Natural killer cell (primary cell): ENCODE measurements around the gene CXCL12. TPM values are rescaled to one million over a fixed set of nuclear protein-coding genes. Genes with fewer than 3 reads are reported as not detected.

ENCODE experiments used
- ATAC-seq, 3 donors: fragments of 150-1000 bp in 2 of 3; fragments of 200-7000 bp in 1 of 3; cut with Tn5 transposase; 1 replicate in 1 of 3; 2 replicates in 2 of 3; pipeline ENCODE4 v1.10.0; 2021; ENCODE audit warnings: mild to moderate bottlenecking in 2 of 3, moderate library complexity in 2 of 3
- DNase-seq, 2 donors: peaks; one replicate each; pipeline versions ENCODE4 v3.0.0 to v3.0.0-alpha.2; 2013 to 2021; ENCODE audit warnings: mixed read lengths in 1 of 2
- H3K27ac ChIP-seq: one replicate; pipeline ENCODE4 v1.5.1; 2013; ENCODE audit warnings: mild to moderate bottlenecking, low read length
- H3K27me3 ChIP-seq: one replicate; pipeline ENCODE4 v1.6.1; 2013; ENCODE audit warnings: low read length; ENCODE audit not compliant: control insufficient read depth, insufficient read depth
- H3K36me3 ChIP-seq: one replicate; pipeline ENCODE4 v1.6.1; 2013; ENCODE audit warnings: low read length; ENCODE audit not compliant: control insufficient read depth, insufficient read depth
- H3K4me1 ChIP-seq: one replicate; pipeline ENCODE4 v1.6.1; 2013; ENCODE audit warnings: low read length; ENCODE audit not compliant: control insufficient read depth, insufficient read depth
- H3K4me3 ChIP-seq: one replicate; pipeline ENCODE4 v1.5.1; 2013; ENCODE audit warnings: low read length
- H3K9me3 ChIP-seq: one replicate; pipeline ENCODE4 v1.6.1; 2013; ENCODE audit warnings: low read length; ENCODE audit not compliant: control insufficient read depth, insufficient read depth
- H3K27ac Mint-ChIP-seq, 2 donors: one replicate each; pipeline ENCODE4 v1.8.0; 2022; ENCODE audit warnings: mild to moderate bottlenecking in 2 of 2, mixed read lengths in 2 of 2, moderate library complexity in 1 of 2
- H3K27me3 Mint-ChIP-seq, 2 donors: one replicate each; pipeline ENCODE4 v1.8.0; 2022; ENCODE audit warnings: low read depth in 2 of 2, mixed read lengths in 2 of 2
- H3K36me3 Mint-ChIP-seq: one replicate; pipeline ENCODE4 v1.8.0; 2022; ENCODE audit warnings: mixed read lengths
- H3K4me1 Mint-ChIP-seq, 2 donors: one replicate each; pipeline ENCODE4 v1.8.0; 2022; ENCODE audit warnings: mixed read lengths in 2 of 2
- H3K4me3 Mint-ChIP-seq: one replicate; pipeline ENCODE4 v1.8.0; 2022; ENCODE audit warnings: mild to moderate bottlenecking, moderate library complexity, mixed read lengths
- H3K9me3 Mint-ChIP-seq, 2 donors: one replicate each; pipeline ENCODE4 v1.8.0; 2022; ENCODE audit warnings: mixed read lengths in 2 of 2
- WGBS: methylation state at CpG from one replicate; pipeline ENCODE4 v1.1.7; 2013; ENCODE audit warnings: missing lambda C conversion rate; ENCODE audit not compliant: insufficient coverage; 5-methylcytosine and 5-hydroxymethylcytosine counted together
- intact Hi-C: fragments of 100-400 bp; cut with micrococcal nuclease; formaldehyde crosslinking; loops from one replicate; pipeline ENCODE4 v1.14.2; 2022
- total RNA-seq, 4 donors: library from RNA; stranded (reverse); fragments of 120-200 nt in 1 of 4; gene quantifications; one replicate each; pipeline versions ENCODE4 v1.2.3 to v1.2.4, GENCODE V29; 2013 to 2022
- TF ChIP-seq, protein P1 (sequence below): fragments of 200-600 bp; IDR thresholded peaks from one replicate; pipeline ENCODE4 v1.8.0; 2022; ENCODE audit warnings: antibody characterized with exemption

CXCL12 gene
- total RNA-seq, 3 donors from 2014 or later (not counting 1 experiment from before 2014, with no cell fraction given): not detected

DNA sequence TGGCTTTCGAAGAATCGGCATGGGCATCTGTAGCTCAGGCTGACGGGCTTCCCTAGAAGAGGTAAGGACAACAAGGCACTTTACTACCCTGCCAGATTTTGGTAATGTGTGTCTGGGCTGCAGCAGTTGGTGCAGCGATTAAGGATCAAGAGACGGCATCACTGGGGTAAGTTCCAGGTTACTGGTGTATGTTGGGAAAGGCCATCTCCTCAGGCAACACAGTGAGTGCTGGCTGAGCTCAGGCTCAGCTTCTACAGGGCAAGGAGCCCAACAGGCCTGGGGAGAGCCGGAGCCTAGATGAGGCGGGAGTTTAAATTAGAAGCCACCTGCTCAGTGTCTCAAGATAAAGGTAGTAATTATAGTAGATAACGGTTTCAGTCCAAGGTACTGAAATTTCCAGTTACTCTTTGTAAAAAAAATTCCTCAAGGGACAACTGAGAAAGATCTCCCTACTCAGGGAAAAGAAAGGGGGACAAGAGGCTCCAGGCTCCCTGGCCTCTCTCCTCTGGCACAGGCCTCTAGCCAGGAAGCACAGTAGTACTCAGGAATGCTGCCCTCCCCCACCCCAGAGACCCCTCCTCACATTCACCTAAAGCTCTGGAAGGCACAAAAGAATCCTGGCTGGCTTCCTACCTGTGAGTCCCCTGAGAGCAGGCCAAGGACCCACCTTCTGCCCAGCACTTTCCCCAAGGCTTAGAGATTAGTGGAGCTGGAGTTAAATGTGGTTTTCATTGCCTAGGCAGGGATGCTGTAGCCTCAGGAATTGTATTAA is 3.9 kb downstream of the CXCL12 start:
- Histone ChIP-seq H3K36me3 (no peaks in the 10 kb centered on the region), H3K27ac (no peak overlapping the region), H3K9me3 (no peaks in the 10 kb centered on the region), H3K4me3 (no peak overlapping the region), H3K4me1 (peaks cover 3% of the 10 kb centered on the region), H3K27me3 (peaks cover 20% of the 10 kb centered on the region)
- H3K4me1 Mint-ChIP-seq: no peaks in the 10 kb centered on the region
- no peak overlapping the region for H3K27ac Mint-ChIP-seq
- H3K4me3 Mint-ChIP-seq: no peak overlapping the region
- no peaks in the 10 kb centered on the region for H3K36me3 Mint-ChIP-seq
- no peaks in the 10 kb centered on the region for H3K9me3 Mint-ChIP-seq
- H3K27me3 Mint-ChIP-seq: peaks cover 21 to 38% of the 10 kb centered on the region in 2 donors
- ATAC-seq: no peak
- 93% methylated on average over 6 of the region's 8 CpGs for WGBS
- no peak for DNase-seq
- TF ChIP-seq, protein P1, sequence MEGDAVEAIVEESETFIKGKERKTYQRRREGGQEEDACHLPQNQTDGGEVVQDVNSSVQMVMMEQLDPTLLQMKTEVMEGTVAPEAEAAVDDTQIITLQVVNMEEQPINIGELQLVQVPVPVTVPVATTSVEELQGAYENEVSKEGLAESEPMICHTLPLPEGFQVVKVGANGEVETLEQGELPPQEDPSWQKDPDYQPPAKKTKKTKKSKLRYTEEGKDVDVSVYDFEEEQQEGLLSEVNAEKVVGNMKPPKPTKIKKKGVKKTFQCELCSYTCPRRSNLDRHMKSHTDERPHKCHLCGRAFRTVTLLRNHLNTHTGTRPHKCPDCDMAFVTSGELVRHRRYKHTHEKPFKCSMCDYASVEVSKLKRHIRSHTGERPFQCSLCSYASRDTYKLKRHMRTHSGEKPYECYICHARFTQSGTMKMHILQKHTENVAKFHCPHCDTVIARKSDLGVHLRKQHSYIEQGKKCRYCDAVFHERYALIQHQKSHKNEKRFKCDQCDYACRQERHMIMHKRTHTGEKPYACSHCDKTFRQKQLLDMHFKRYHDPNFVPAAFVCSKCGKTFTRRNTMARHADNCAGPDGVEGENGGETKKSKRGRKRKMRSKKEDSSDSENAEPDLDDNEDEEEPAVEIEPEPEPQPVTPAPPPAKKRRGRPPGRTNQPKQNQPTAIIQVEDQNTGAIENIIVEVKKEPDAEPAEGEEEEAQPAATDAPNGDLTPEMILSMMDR: no peak
- intact Hi-C loops: no loop called here

DNA sequence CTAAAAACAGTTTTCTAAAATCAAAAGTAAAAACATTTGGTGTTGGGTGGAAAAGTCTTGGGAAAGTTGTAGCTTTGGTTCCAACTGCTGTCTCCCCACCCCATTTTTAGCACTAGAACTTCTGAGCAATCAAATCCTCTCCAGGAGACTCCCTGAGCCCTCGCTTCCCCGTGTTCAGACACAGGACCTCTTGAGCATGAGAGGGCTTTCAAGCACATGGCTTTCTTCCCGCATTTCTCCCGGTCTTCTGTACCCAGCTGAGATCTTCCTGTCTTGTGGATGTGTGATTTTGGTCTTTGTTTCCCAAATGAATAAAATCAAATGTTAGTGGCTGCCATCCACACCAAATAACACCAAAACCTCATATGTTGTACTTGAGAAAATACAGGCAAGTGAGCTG is 5.0 kb downstream of the CXCL12 start:
- no peaks in the 10 kb centered on the region for H3K36me3 Mint-ChIP-seq
- H3K9me3 Mint-ChIP-seq: no peaks in the 10 kb centered on the region
- H3K4me1 Mint-ChIP-seq: no peaks in the 10 kb centered on the region
- intact Hi-C loops: no loop called here
- no peak for ATAC-seq
- TF ChIP-seq, protein P1: no peak
- Histone ChIP-seq H3K36me3 (no peaks in the 10 kb centered on the region), H3K27me3 (peaks cover 13% of the 10 kb centered on the region), H3K4me3 (no peak overlapping the region), H3K27ac (no peak overlapping the region), H3K4me1 (no peaks in the 10 kb centered on the region), H3K9me3 (no peaks in the 10 kb centered on the region)
- H3K27me3 Mint-ChIP-seq: peaks cover 13 to 31% of the 10 kb centered on the region in 2 donors
- no peak overlapping the region for H3K4me3 Mint-ChIP-seq
- H3K27ac Mint-ChIP-seq: no peak overlapping the region
- DNase-seq: no peak
- 93% methylated on average over 4 of the region's 4 CpGs for WGBS

DNA sequence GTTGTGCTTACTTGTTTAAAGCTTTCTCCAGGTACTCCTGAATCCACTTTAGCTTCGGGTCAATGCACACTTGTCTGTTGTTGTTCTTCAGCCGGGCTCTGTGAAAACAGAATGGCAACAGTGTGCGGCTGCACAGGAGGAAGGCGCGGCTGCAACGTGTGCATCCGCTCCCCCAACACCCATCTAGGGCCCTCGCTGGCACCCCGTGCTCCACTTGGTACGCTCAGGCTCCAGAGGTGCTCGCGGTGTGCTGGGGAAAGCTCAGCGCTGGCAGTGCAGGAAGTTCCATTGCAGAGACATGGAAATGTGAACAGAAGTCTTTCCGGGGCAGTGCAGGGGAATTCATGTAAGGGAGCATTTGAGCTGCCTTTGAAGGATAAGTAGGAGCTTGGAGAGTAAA is 6.3 kb downstream of the CXCL12 start:
- ATAC-seq (no peak), DNase-seq (no peak)
- no peaks in the 10 kb centered on the region for H3K36me3 ChIP-seq
- H3K4me3 Mint-ChIP-seq: no peak overlapping the region
- peaks cover 9% of the 10 kb centered on the region for H3K27me3 ChIP-seq
- H3K27ac Mint-ChIP-seq: no peak overlapping the region
- no peaks in the 10 kb centered on the region for H3K4me1 Mint-ChIP-seq
- peaks cover 10 to 26% of the 10 kb centered on the region in 2 donors for H3K27me3 Mint-ChIP-seq
- no peaks in the 10 kb centered on the region for H3K9me3 ChIP-seq
- H3K4me3 ChIP-seq: no peak overlapping the region
- intact Hi-C loops: no loop called here
- no peaks in the 10 kb centered on the region for H3K4me1 ChIP-seq
- H3K36me3 Mint-ChIP-seq: no peaks in the 10 kb centered on the region
- H3K9me3 Mint-ChIP-seq: no peaks in the 10 kb centered on the region
- WGBS: 90% methylated on average over 14 of the region's 14 CpGs
- TF ChIP-seq, protein P1: no peak
- no peak overlapping the region for H3K27ac ChIP-seq
